Stomach smooth muscle (tissue), 2 donors: ENCODE data around the gene CDH11.

Experiments used
- H3K27ac ChIP-seq: one replicate; pipeline ENCODE4 v1.7.0; 2013; ENCODE audit warnings: mild to moderate bottlenecking, low read length, inconsistent platforms
- H3K27me3 ChIP-seq, 2 donors: one replicate each; pipeline ENCODE4 v1.7.0; 2013; ENCODE audit warnings: low read length in 2 of 2; ENCODE audit not compliant: insufficient read depth in 2 of 2, control insufficient read depth in 1 of 2
- H3K36me3 ChIP-seq, 2 donors: one replicate each; pipeline ENCODE4 v1.7.0; 2013; ENCODE audit warnings: low read length in 2 of 2; ENCODE audit not compliant: control insufficient read depth in 2 of 2, insufficient read depth in 2 of 2
- H3K4me1 ChIP-seq: one replicate; pipeline ENCODE4 v1.7.0; 2013; ENCODE audit warnings: low read length; ENCODE audit not compliant: control insufficient read depth, insufficient read depth
- H3K4me3 ChIP-seq, 2 donors: one replicate each; pipeline ENCODE4 v1.7.0; 2013; ENCODE audit warnings: low read length in 2 of 2
- H3K9ac ChIP-seq, 2 donors: one replicate each; pipeline ENCODE4 v1.7.0; 2013; ENCODE audit warnings: low read length in 2 of 2, mild to moderate bottlenecking in 1 of 2
- H3K9me3 ChIP-seq, 2 donors: one replicate each; pipeline ENCODE4 v1.7.0; 2013; ENCODE audit warnings: low read length in 2 of 2; ENCODE audit not compliant: control insufficient read depth in 2 of 2
- donor health status: healthy.
- donor health status: Pancreatic carcinoma.

CDH11 gene

GRCh38 chr16:65124596-65124995 lies 2.7 kb upstream of the CDH11 start:
- Histone ChIP-seq H3K9ac (peak overlapping the region in 1 of 2 donors; percentile 97), H3K36me3 (no peaks in the 10 kb centered on the region), H3K27ac (no peak overlapping the region), H3K4me1 (peaks cover 21% of the 10 kb centered on the region), H3K9me3 (no peaks in the 10 kb centered on the region), H3K27me3 (no peaks in the 10 kb centered on the region), H3K4me3 (peak overlapping the region; percentile 87 to 89)

GRCh38 chr16:65124212-65124548 lies 2.3 kb upstream of the CDH11 start:
- peak overlapping the region; percentile 96 for H3K27ac ChIP-seq
- H3K9ac ChIP-seq = peak overlapping the region; percentile 90 to 97
- no peaks in the 10 kb centered on the region for H3K27me3 ChIP-seq

GRCh38 chr16:65123396-65124211 lies 1.7 kb upstream of the CDH11 start:
- no peaks in the 10 kb centered on the region for H3K27me3 ChIP-seq
- H3K4me1 ChIP-seq = peaks cover 24% of the 10 kb centered on the region

More at GRCh38 chr16:65124212-65124548, 2.3 kb upstream of the CDH11 start:
- Histone ChIP-seq H3K4me3 (peak overlapping the region; percentile 87 to 89), H3K36me3 (no peaks in the 10 kb centered on the region), H3K9me3 (no peaks in the 10 kb centered on the region), H3K4me1 (peaks cover 24% of the 10 kb centered on the region)

GRCh38 chr16:65122724-65123395 lies 997 bp upstream of the CDH11 start:
- Histone ChIP-seq H3K4me3 (peak overlapping the region; percentile 87 to 89), H3K9me3 (no peaks in the 10 kb centered on the region), H3K27ac (peak overlapping the region; percentile 96), H3K4me1 (peaks cover 28% of the 10 kb centered on the region), H3K36me3 (no peaks in the 10 kb centered on the region), H3K9ac (peak overlapping the region; percentile 90 to 97), H3K27me3 (no peaks in the 10 kb centered on the region)

More at GRCh38 chr16:65123396-65124211, 1.7 kb upstream of the CDH11 start:
- Histone ChIP-seq H3K4me3 (peak overlapping the region; percentile 87 to 89), H3K27ac (peak overlapping the region; percentile 96), H3K9ac (peak overlapping the region; percentile 90 to 97), H3K9me3 (no peaks in the 10 kb centered on the region), H3K36me3 (no peaks in the 10 kb centered on the region)

- no peaks in the 10 kb centered on the region for H3K9me3 ChIP-seq
- peak overlapping the region; percentile 81 for H3K27ac ChIP-seq
- no peaks in the 10 kb centered on the region for H3K27me3 ChIP-seq
- H3K9ac ChIP-seq = peak overlapping the region; percentile 79 to 92
- H3K36me3 ChIP-seq = no peaks in the 10 kb centered on the region
- H3K4me1 ChIP-seq = peaks cover 40% of the 10 kb centered on the region
- H3K4me3 ChIP-seq = peak overlapping the region; percentile 91 to 93
Observed at GRCh38 chr16:65120831-65121721, 787 bp downstream of the CDH11 start.

DNA sequence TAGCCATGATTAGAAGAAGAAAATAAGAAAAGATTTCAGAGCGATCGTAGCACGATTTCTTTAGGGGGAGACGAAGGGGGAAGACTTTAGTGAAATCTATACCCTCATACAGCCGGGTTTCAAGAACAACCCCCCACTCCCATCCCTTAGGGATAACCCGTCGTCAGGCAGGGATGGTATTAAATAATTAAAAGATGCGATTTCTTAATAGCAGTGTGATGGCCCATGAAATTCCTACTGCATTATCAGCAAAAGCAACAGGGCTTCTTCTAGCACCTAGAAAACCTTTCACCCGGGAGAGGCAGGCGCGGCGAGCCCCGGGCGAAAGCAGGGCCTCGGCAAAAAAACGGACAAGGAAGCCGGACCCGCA lies 1.4 kb downstream of the CDH11 start:
- H3K4me1 ChIP-seq = peaks cover 37% of the 10 kb centered on the region
- H3K27ac ChIP-seq = peak overlapping the region; percentile 81
- H3K9ac ChIP-seq = peak overlapping the region; percentile 79 to 92

DNA sequence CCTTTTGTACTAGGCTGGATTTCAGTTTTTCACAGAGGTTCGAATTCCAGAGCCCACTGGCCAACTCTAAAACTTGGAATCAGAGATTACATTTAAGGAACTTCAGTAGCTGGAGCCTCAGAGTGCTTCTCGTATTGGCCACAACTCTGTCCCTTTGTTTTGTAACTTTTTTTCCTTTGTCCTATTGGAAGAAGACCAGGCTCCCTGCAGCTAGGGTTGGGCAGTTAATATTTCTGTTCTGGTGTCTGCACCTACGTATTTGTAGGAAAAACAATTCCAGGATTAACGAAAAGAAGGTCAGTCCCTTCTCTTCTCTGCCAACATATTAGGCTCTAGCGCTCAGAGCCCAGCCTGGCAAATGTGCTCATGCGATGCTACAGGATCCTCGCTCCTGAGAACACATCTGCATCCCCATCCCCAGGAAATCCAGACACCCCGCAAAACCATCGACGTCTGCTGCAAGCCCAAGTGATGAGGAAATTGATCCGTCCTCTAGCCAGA lies 1.9 kb downstream of the CDH11 start:
- Histone ChIP-seq H3K36me3 (no peaks in the 10 kb centered on the region), H3K9ac (peak overlapping the region; percentile 79 to 92), H3K9me3 (no peaks in the 10 kb centered on the region), H3K27ac (peak overlapping the region; percentile 81), H3K27me3 (no peaks in the 10 kb centered on the region), H3K4me3 (peak overlapping the region; percentile 91 to 93), H3K4me1 (peaks cover 38% of the 10 kb centered on the region)

More for the DNA sequence above, 1.4 kb downstream of the CDH11 start:
- no peaks in the 10 kb centered on the region for H3K27me3 ChIP-seq
- no peaks in the 10 kb centered on the region for H3K36me3 ChIP-seq
- peak overlapping the region; percentile 91 to 93 for H3K4me3 ChIP-seq
- no peaks in the 10 kb centered on the region for H3K9me3 ChIP-seq

- Histone ChIP-seq H3K9me3 (no peaks in the 10 kb centered on the region), H3K9ac (peak overlapping the region in 1 of 2 donors; percentile 92), H3K4me1 (peaks cover 44% of the 10 kb centered on the region), H3K4me3 (peak overlapping the region; percentile 91 to 93), H3K27me3 (no peaks in the 10 kb centered on the region), H3K36me3 (no peaks in the 10 kb centered on the region), H3K27ac (peak overlapping the region; percentile 81)
Observed at GRCh38 chr16:65119435-65119834, 2.4 kb downstream of the CDH11 start.

- H3K9me3 ChIP-seq = no peaks in the 10 kb centered on the region
- H3K4me3 ChIP-seq = peak overlapping the region in 1 of 2 donors; percentile 93
- peaks cover 44% of the 10 kb centered on the region for H3K4me1 ChIP-seq
- H3K9ac ChIP-seq = peak overlapping the region in 1 of 2 donors; percentile 35
- no peaks in the 10 kb centered on the region for H3K36me3 ChIP-seq
- H3K27me3 ChIP-seq = no peaks in the 10 kb centered on the region
- H3K27ac ChIP-seq = peak overlapping the region; percentile 26
Observed at GRCh38 chr16:65118871-65119270, 3.0 kb downstream of the CDH11 start.

- no peak overlapping the region for H3K27ac ChIP-seq
- H3K4me3 ChIP-seq = peak overlapping the region; percentile 44 to 64
- H3K9ac ChIP-seq = peak overlapping the region; percentile 29 to 30
- H3K27me3 ChIP-seq = no peaks in the 10 kb centered on the region
- peaks cover 0 to 2% of the 10 kb centered on the region in 2 donors for H3K36me3 ChIP-seq
- no peaks in the 10 kb centered on the region for H3K9me3 ChIP-seq
- H3K4me1 ChIP-seq = peaks cover 47% of the 10 kb centered on the region
Observed at GRCh38 chr16:65117811-65118448, 3.9 kb downstream of the CDH11 start.
